Endothelial cell of umbilical vein (primary cell): Measurements from ENCODE around the gene TMPRSS3. TPM values are rescaled to one million over a fixed set of nuclear protein-coding genes. Genes with fewer than 3 reads are reported as not detected.

Experiments
- BruUV-seq: library from RNA; stranded (reverse); fragments of 400-500 nt; replicated peaks from 2 replicates; lab custom pipeline; 2021; lab: Mats Ljungman, UMichigan
- CTCF ChIA-PET: fragments of 300-600, 350-600 bp; sonication (Branson Sonifier 250); formaldehyde crosslinking; loops from one replicate; lab custom pipeline; 2021; ENCODE audit warnings: antibody characterized with exemption, inconsistent platforms; lab: Charles Lee
- POLR2A ChIA-PET: fragments of 300-600, 350-600 bp; sonication (Branson Sonifier 250); formaldehyde crosslinking; loops from one replicate; lab custom pipeline; 2021; ENCODE audit warnings: antibody characterized with exemption, inconsistent platforms; lab: Charles Lee
- DNase-seq: peaks from one replicate; pipeline ENCODE4 v3.0.0-alpha.2; 2011; ENCODE audit warnings: low read depth, low spot score
- FAIRE-seq: peaks from 2 replicates; lab custom pipeline; 2011; peaks lifted over from hg19 to GRCh38; lab: Jason Lieb, UNC
- H2AFZ ChIP-seq: 2 replicates; pipeline ENCODE4 v1.6.0; 2012; ENCODE audit warnings: low read depth, low read length, control low read depth, inconsistent platforms
- H3K27ac ChIP-seq: 2 replicates; pipeline ENCODE4 v1.5.1; 2011; ENCODE audit warnings: low read depth, mild to moderate bottlenecking, control low read depth, low read length, moderate library complexity; ENCODE audit not compliant: insufficient read depth
- H3K27me3 ChIP-seq, 2 experiments: 2 replicates each; pipeline versions ENCODE4 v1.6.0 to v1.6.1; 2011; ENCODE audit warnings: low read length in 2 of 2, mixed read lengths in 1 of 2; ENCODE audit not compliant: control insufficient read depth in 2 of 2, insufficient read depth in 2 of 2
- H3K36me3 ChIP-seq, 2 experiments: 2 replicates in 1 of 2; 3 replicates in 1 of 2; pipeline ENCODE4 v1.5.1; 2011; ENCODE audit warnings: low read length in 2 of 2, mild to moderate bottlenecking in 1 of 2, moderate library complexity in 1 of 2; ENCODE audit not compliant: control insufficient read depth in 2 of 2, insufficient read depth in 2 of 2; ENCODE audit errors: extremely low read depth in 1 of 2
- H3K4me1 ChIP-seq: 3 replicates; pipeline ENCODE4 v1.5.1; 2011; ENCODE audit warnings: mild to moderate bottlenecking, low read length; ENCODE audit not compliant: control insufficient read depth, insufficient read depth; ENCODE audit errors: extremely low read depth
- H3K4me2 ChIP-seq: 2 replicates; pipeline ENCODE4 v1.6.1; 2011; ENCODE audit warnings: low read length, control low read depth, mixed read lengths; ENCODE audit not compliant: insufficient read depth
- H3K4me3 ChIP-seq, 3 experiments: fragments of 200-600 bp in 1 of 3; sonication (generic), shearing (Covaris generic) in 1 of 3; replicated peaks in 1 of 3; 2 replicates each; pipeline ENCODE4 v1.5.1; 2011 to 2016; ENCODE audit warnings: control low read depth in 3 of 3, low read length in 3 of 3, mild to moderate bottlenecking in 2 of 3, inconsistent platforms in 1 of 3, low read depth in 1 of 3, moderate library complexity in 1 of 3; ENCODE audit not compliant: insufficient read depth in 1 of 3
- H3K79me2 ChIP-seq: 2 replicates; pipeline ENCODE4 v1.6.0; 2012; ENCODE audit warnings: low read length, inconsistent platforms; ENCODE audit not compliant: control insufficient read depth, insufficient read depth
- H3K9ac ChIP-seq: replicated peaks from 2 replicates; pipeline ENCODE3; 2011; ENCODE audit warnings: low read length, control low read depth; ENCODE audit not compliant: insufficient read depth; ENCODE audit errors: extremely low read depth
- H3K9me1 ChIP-seq: replicated peaks from 3 replicates; pipeline ENCODE4 v1.6.0; 2011; ENCODE audit warnings: mild to moderate bottlenecking, low read length; ENCODE audit not compliant: control insufficient read depth, insufficient read depth; ENCODE audit errors: extremely low read depth
- H3K9me3 ChIP-seq: replicated peaks from 2 replicates; pipeline ENCODE4 v1.5.1; 2012; ENCODE audit warnings: low read length, inconsistent platforms; ENCODE audit not compliant: control insufficient read depth, insufficient read depth
- H4K20me1 ChIP-seq: replicated peaks from 2 replicates; pipeline ENCODE3; 2011; ENCODE audit warnings: mild to moderate bottlenecking, low read length; ENCODE audit not compliant: control insufficient read depth, insufficient read depth; ENCODE audit errors: extremely low read depth
- CTCF ChIP-seq, 2 donors: IDR thresholded peaks; 1 replicate in 1 of 2; 2 replicates in 1 of 2; pipeline ENCODE4 v1.5.1; 2011; ENCODE audit warnings: low read length in 2 of 2, mild to moderate bottlenecking in 2 of 2, moderate library complexity in 2 of 2, control low read depth in 1 of 2, inconsistent platforms in 1 of 2, low read depth in 1 of 2; ENCODE audit not compliant: insufficient read depth in 1 of 2; ENCODE audit errors: extremely low read depth in 1 of 2
- EZH2 ChIP-seq: IDR thresholded peaks from 2 replicates; pipeline ENCODE4 v1.6.1; 2012; ENCODE audit warnings: borderline replicate concordance, low read depth, mild to moderate bottlenecking, moderate library complexity, low read length, inconsistent platforms; ENCODE audit not compliant: severe bottlenecking
- FOS ChIP-seq: IDR thresholded peaks from 2 replicates; pipeline ENCODE4 v1.6.1; 2011; ENCODE audit warnings: mild to moderate bottlenecking, low read length, moderate library complexity, borderline replicate concordance; ENCODE audit not compliant: insufficient read depth
- GATA2 ChIP-seq: IDR thresholded peaks from 2 replicates; pipeline ENCODE4 v1.7.0; 2011; ENCODE audit warnings: low read depth, mild to moderate bottlenecking, moderate library complexity, mixed read lengths, low read length; ENCODE audit not compliant: insufficient read length, insufficient read depth
- JUN ChIP-seq: IDR thresholded peaks from 2 replicates; pipeline ENCODE4 v1.6.1; 2011; ENCODE audit warnings: borderline replicate concordance, low read depth; ENCODE audit not compliant: insufficient read length, insufficient read depth
- MAX ChIP-seq: IDR thresholded peaks from 2 replicates; pipeline ENCODE4 v1.6.1; 2011; ENCODE audit not compliant: insufficient read depth, insufficient read length
- MYC ChIP-seq: IDR thresholded peaks from one replicate; pipeline ENCODE4 v1.6.1; 2011; ENCODE audit warnings: mild to moderate bottlenecking, low read depth, low read length
- POLR2A ChIP-seq: IDR thresholded peaks from 2 replicates; pipeline ENCODE4 v1.6.1; 2012; ENCODE audit warnings: low read depth, mild to moderate bottlenecking, control low read depth, low read length
- POLR2AphosphoS5 ChIP-seq: IDR thresholded peaks from 2 replicates; pipeline ENCODE4 v1.6.1; 2012; ENCODE audit warnings: low read depth, mild to moderate bottlenecking, control low read depth, low read length, moderate library complexity; ENCODE audit not compliant: insufficient read depth
- dilution Hi-C: fragments of 300-500 bp; cut with MboI; formaldehyde crosslinking; loops from one replicate; pipeline ENCODE4 v1.15.0; 2019; ENCODE audit warnings: low sequenced_read_pairs; ENCODE audit not compliant: extremely low pct_ligation_motif_present
- intact Hi-C: fragments of 100-400 bp; cut with micrococcal nuclease; formaldehyde crosslinking; loops from one replicate; pipeline ENCODE4 v1.10.0; 2022
- polyA plus RNA-seq, 4 experiments: library from polyadenylated mRNA; depleted of rRNA in 3 of 4; stranded (reverse) in 3 of 4; unstranded in 1 of 4; fragments of >200 nt; gene quantifications; 2 replicates each; pipeline versions ENCODE4 v1.2.1 to v1.2.3, GENCODE V29; 2011 to 2012; ENCODE audit warnings: missing spikeins in 1 of 4
- total RNA-seq: library from RNA; stranded (reverse); gene quantifications from 2 replicates; pipeline ENCODE4 v1.2.3, GENCODE V29; 2021

TMPRSS3 gene
- total and polyA plus RNA-seq, 2 donors (not counting 3 experiments of a cell fraction or from before 2014, with no cell fraction given) = not detected

- Histone ChIP-seq H4K20me1 (no peaks in the 10 kb centered on the region), H3K36me3 (no peaks in the 10 kb centered on the region), H3K9ac (no peak overlapping the region), H3K4me1 (peaks cover 12% of the 10 kb centered on the region), H3K4me3 (no peak overlapping the region), H2AFZ (no peak overlapping the region), H3K9me1 (no peaks in the 10 kb centered on the region), H3K27ac (no peak overlapping the region), H3K79me2 (no peaks in the 10 kb centered on the region), H3K9me3 (no peaks in the 10 kb centered on the region), H3K4me2 (no peak overlapping the region), H3K27me3 (peaks cover 17 to 43% of the 10 kb centered on the region in 2 experiments)
- POLR2A ChIA-PET = no interaction called here
- BruUV-seq = no TSS peak
- no peak for TF ChIP-seq JUN
- TF ChIP-seq FOS = no peak
- TF ChIP-seq MAX = no peak
- no peak for TF ChIP-seq MYC
- TF ChIP-seq POLR2AphosphoS5 = no peak
- TF ChIP-seq GATA2 = no peak
- no peak for TF ChIP-seq CTCF (IDR thresholded peaks at IDR 0.05; ENCODE audit: extremely low read depth in 1 of 2, insufficient read depth in 1 of 2, low read depth in 1 of 2, low read length in 2 of 2)
- no peak for TF ChIP-seq POLR2A
- TF ChIP-seq EZH2 = no peak
- FAIRE-seq = no peak
- no peak for DNase-seq
- CTCF ChIA-PET = interaction anchor here (0.8 kb wide), 1 partner anchor 9 kb away, joined by 3 read pairs; no protein-coding TSS in a partner anchor
- dilution Hi-C loops = no loop called here
- intact Hi-C loops = no loop called here
These were observed 25.4 kb upstream of the TMPRSS3 start for GRCh38 chr21:42421018-42421793.
